Activated CD4-positive, alpha-beta T cell treated with anti-CD3 and anti-CD28 coated beads for 1 hour (primary cell): ENCODE measurements around the gene ATG9A.
"Not testable (repeated sequence)": the region's sequence is repeated elsewhere in the genome, so short reads cannot be mapped to it uniquely, and the experiment has no call there.

Experiments
- DNase-seq: peaks from one replicate; pipeline ENCODE4 v3.0.0-alpha.2; 2020

ATG9A gene

GRCh38 chr2:219229305-219230058, at the start of gene ATG9A, which contains the start of gene ANKZF1:
TSS of gene ATG9A (minus strand) at chr2:219229636. CDS start at chr2:219228024, 1,612 bp downstream.
TSS of gene ANKZF1 (plus strand) at chr2:219229806. CDS start at chr2:219230258, 452 bp downstream.
- peak; percentile 96 for DNase-seq

- no peak for DNase-seq
These were observed 49.3 kb upstream of the ATG9A start for GRCh38 chr2:219278655-219279150.

- peak; percentile 64 for DNase-seq
These were observed 48.5 kb upstream of the ATG9A start for GRCh38 chr2:219277703-219278654.

- DNase-seq, result no peak
These were observed 45.0 kb upstream of the ATG9A start for GRCh38 chr2:219274361-219274921.

- DNase-seq, result no peak
These were observed 44.5 kb upstream of the ATG9A start for GRCh38 chr2:219273937-219274336.

- DNase-seq, result no peak
These were observed 43.6 kb upstream of the ATG9A start for GRCh38 chr2:219272995-219273394.

GRCh38 chr2:219272356-219272755, 42.9 kb upstream of the ATG9A start:
- no peak for DNase-seq

- DNase-seq, result no peak
These were observed 41.6 kb upstream of the ATG9A start for GRCh38 chr2:219271021-219271420.

- no peak for DNase-seq
These were observed 40.6 kb upstream of the ATG9A start for GRCh38 chr2:219270055-219270372.

- DNase-seq, result no peak
These were observed 40.1 kb upstream of the ATG9A start for GRCh38 chr2:219269362-219270054.

- DNase-seq, result no peak
These were observed 38.9 kb upstream of the ATG9A start for GRCh38 chr2:219268294-219268693.

GRCh38 chr2:219266886-219267285, 37.5 kb upstream of the ATG9A start:
- no peak for DNase-seq

GRCh38 chr2:219266232-219266631, 36.8 kb upstream of the ATG9A start:
- DNase-seq, result no peak

- DNase-seq, result no peak
These were observed 31.8 kb upstream of the ATG9A start for GRCh38 chr2:219261024-219261855.

GRCh38 chr2:219258942-219259341, 29.5 kb upstream of the ATG9A start:
- DNase-seq, result not testable (repeated sequence)

GRCh38 chr2:219254590-219255201, 25.3 kb upstream of the ATG9A start:
- no peak for DNase-seq

- peak; percentile 89 for DNase-seq
These were observed 24.5 kb upstream of the ATG9A start, which contains the start of gene TUBA4A for GRCh38 chr2:219253753-219254589. TSS of gene TUBA4A (minus strand) at chr2:219253918. CDS start at chr2:219253858, 60 bp downstream.

- no peak for DNase-seq
These were observed 23.7 kb upstream of the ATG9A start, which contains the start of gene TUBA4B for GRCh38 chr2:219252900-219253752. TSS of gene TUBA4B (plus strand) at chr2:219253243. CDS start at chr2:219253408, 165 bp downstream.

GRCh38 chr2:219252570-219252899, 23.1 kb upstream of the ATG9A start:
- no peak for DNase-seq
